ENCODE data around the gene APOBEC3B.

GRCh38 chr22:38951734-38952133 is 30.4 kb upstream of the APOBEC3B start:
- TF ChIP-seq POLR2AphosphoS5 (IDR thresholded peaks at IDR 0.05) (no peak), EZH2 (IDR thresholded peaks at IDR 0.05; ENCODE audit: borderline replicate concordance, insufficient read depth, low read length, poor library complexity, severe bottlenecking) (no peak), EP300 (conservative IDR thresholded peaks at IDR 0.05; ENCODE audit: poor library complexity, severe bottlenecking) (no peak), MXI1 (conservative IDR thresholded peaks at IDR 0.05; ENCODE audit: poor library complexity, severe bottlenecking) (no peak), SMC3 (conservative IDR thresholded peaks at IDR 0.05; ENCODE audit: poor library complexity) (no peak), TAF1 (IDR thresholded peaks at IDR 0.05; ENCODE audit: low read depth) (no peak), RAD21 (conservative IDR thresholded peaks at IDR 0.05) (no peak)
- TF ChIP-seq, protein P1, sequence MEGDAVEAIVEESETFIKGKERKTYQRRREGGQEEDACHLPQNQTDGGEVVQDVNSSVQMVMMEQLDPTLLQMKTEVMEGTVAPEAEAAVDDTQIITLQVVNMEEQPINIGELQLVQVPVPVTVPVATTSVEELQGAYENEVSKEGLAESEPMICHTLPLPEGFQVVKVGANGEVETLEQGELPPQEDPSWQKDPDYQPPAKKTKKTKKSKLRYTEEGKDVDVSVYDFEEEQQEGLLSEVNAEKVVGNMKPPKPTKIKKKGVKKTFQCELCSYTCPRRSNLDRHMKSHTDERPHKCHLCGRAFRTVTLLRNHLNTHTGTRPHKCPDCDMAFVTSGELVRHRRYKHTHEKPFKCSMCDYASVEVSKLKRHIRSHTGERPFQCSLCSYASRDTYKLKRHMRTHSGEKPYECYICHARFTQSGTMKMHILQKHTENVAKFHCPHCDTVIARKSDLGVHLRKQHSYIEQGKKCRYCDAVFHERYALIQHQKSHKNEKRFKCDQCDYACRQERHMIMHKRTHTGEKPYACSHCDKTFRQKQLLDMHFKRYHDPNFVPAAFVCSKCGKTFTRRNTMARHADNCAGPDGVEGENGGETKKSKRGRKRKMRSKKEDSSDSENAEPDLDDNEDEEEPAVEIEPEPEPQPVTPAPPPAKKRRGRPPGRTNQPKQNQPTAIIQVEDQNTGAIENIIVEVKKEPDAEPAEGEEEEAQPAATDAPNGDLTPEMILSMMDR (IDR thresholded peaks at IDR 0.05; ENCODE audit: poor library complexity, severe bottlenecking), result no peak
- TF ChIP-seq, protein P2, sequence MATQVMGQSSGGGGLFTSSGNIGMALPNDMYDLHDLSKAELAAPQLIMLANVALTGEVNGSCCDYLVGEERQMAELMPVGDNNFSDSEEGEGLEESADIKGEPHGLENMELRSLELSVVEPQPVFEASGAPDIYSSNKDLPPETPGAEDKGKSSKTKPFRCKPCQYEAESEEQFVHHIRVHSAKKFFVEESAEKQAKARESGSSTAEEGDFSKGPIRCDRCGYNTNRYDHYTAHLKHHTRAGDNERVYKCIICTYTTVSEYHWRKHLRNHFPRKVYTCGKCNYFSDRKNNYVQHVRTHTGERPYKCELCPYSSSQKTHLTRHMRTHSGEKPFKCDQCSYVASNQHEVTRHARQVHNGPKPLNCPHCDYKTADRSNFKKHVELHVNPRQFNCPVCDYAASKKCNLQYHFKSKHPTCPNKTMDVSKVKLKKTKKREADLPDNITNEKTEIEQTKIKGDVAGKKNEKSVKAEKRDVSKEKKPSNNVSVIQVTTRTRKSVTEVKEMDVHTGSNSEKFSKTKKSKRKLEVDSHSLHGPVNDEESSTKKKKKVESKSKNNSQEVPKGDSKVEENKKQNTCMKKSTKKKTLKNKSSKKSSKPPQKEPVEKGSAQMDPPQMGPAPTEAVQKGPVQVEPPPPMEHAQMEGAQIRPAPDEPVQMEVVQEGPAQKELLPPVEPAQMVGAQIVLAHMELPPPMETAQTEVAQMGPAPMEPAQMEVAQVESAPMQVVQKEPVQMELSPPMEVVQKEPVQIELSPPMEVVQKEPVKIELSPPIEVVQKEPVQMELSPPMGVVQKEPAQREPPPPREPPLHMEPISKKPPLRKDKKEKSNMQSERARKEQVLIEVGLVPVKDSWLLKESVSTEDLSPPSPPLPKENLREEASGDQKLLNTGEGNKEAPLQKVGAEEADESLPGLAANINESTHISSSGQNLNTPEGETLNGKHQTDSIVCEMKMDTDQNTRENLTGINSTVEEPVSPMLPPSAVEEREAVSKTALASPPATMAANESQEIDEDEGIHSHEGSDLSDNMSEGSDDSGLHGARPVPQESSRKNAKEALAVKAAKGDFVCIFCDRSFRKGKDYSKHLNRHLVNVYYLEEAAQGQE (IDR thresholded peaks at IDR 0.05; ENCODE audit: borderline replicate concordance), result no peak

All from neural cell (in vitro differentiated cells).